ENCODE results near the gene ANKRD42.

GRCh38 chr11:83166193-83166866, 27.2 kb upstream of the ANKRD42 start:
- no peak for TF ChIP-seq SPI1 (IDR thresholded peaks at IDR 0.05; ENCODE audit: low read depth, low read length)
- TF ChIP-seq TAF1 (IDR thresholded peaks at IDR 0.05; ENCODE audit: low read depth, low read length): no peak
- TF ChIP-seq POLR2A (IDR thresholded peaks at IDR 0.05; ENCODE audit: low read depth, low read length): 0 out of 2 replicates have a peak, but pooled peaks have one; percentile 27
- 0 out of 2 replicates have a peak, but pooled peaks have one; percentile 45 for TF ChIP-seq POLR2AphosphoS5 (IDR thresholded peaks at IDR 0.05; ENCODE audit: low read depth, low read length)
- TF ChIP-seq PAX5 (IDR thresholded peaks at IDR 0.05; ENCODE audit: insufficient read depth, low read length, severe bottlenecking): no peak
- no peak for TF ChIP-seq POU2F2 (IDR thresholded peaks at IDR 0.05; ENCODE audit: low read depth, low read length)

Data from GM12891 (cell line).